H1 (cell line): Measurements from ENCODE around the gene GPM6B. TPM values are rescaled to one million over a fixed set of nuclear protein-coding genes. Genes with fewer than 3 reads are reported as not detected.

Source experiments
- BACH1 ChIP-seq: IDR thresholded peaks from 2 replicates; pipeline ENCODE4 v1.6.1; 2012; ENCODE audit warnings: low read length, improper control_type of control experiment
- SIN3A ChIP-seq, 2 experiments: IDR thresholded peaks in 1 of 2; conservative IDR thresholded peaks in 1 of 2; 2 replicates each; pipeline ENCODE4 v1.6.1; 2011 to 2012; ENCODE audit warnings: low read length in 2 of 2, improper control_type of control experiment in 1 of 2, low read depth in 1 of 2, mild to moderate bottlenecking in 1 of 2
- USF2 ChIP-seq: IDR thresholded peaks from 2 replicates; pipeline ENCODE4 v1.6.1; 2011; ENCODE audit warnings: low read length, improper control_type of control experiment
- YY1 ChIP-seq: IDR thresholded peaks from 2 replicates; pipeline ENCODE4 v1.6.1; 2011; ENCODE audit warnings: low read depth, mild to moderate bottlenecking, low read length
- polyA plus RNA-seq, 7 experiments: library from polyadenylated mRNA; depleted of rRNA in 3 of 7; stranded (reverse) in 5 of 7; unstranded in 2 of 7; fragments of >200 nt in 5 of 7; fragments of 200-250 nt in 2 of 7; gene quantifications; 1 replicate in 5 of 7; 2 replicates in 1 of 7; 4 replicates in 1 of 7; pipeline versions ENCODE4 v1.2.1 to v1.2.3, GENCODE V29; 2011 to 2013; ENCODE audit warnings: missing spikeins in 2 of 7, mixed read lengths in 2 of 7
- total RNA-seq: library from RNA; stranded (reverse); fragmentation: NEBNext Ultra II Directional; extraction: Animal tissue kit (Norgen Biotek cat#: 25700); gene quantifications from 2 replicates; pipeline ENCODE4 v1.2.1, GENCODE V29; 2021

The GPM6B gene
- total and polyA plus RNA-seq, 2 of the 8 experiments (the other 6 are each of a cell fraction or from before 2014, with no cell fraction given), result 132 to 175 TPM

- TF ChIP-seq USF2 (no peak), SIN3A (conservative IDR thresholded peaks at IDR 0.05 in 1 of 2, IDR thresholded peaks at IDR 0.05 in 1 of 2; ENCODE audit: low read depth in 1 of 2, low read length in 2 of 2) (no peak), YY1 (no peak), BACH1 (no peak)
These were observed 23.0 kb downstream of the GPM6B start (continued) for GRCh38 chrX:13793897-13794296.
